K562 (cell line): ENCODE results near the gene DOP1A. TPM values are rescaled to one million over a fixed set of nuclear protein-coding genes. Genes with fewer than 3 reads are reported as not detected.

ENCODE experiments used
- CREBBP ChIP-seq: IDR thresholded peaks from one replicate; pipeline ENCODE4 v1.6.1; 2012; ENCODE audit warnings: low read depth, mild to moderate bottlenecking, control low read depth, inconsistent platforms, low read length
- CUX1 ChIP-seq: fragments of 200-800 bp; sonication (Bioruptor generic); IDR thresholded peaks from 2 replicates; pipeline ENCODE4 v1.6.1; 2016; ENCODE audit warnings: missing genetic modification characterization, missing compliant biosample characterization
- E2F4 ChIP-seq: sonication (generic); formaldehyde crosslinking; IDR thresholded peaks from 2 replicates; pipeline ENCODE4 v1.8.0; 2022; ENCODE audit warnings: mild to moderate bottlenecking, low read depth, missing genetic modification reagents
- HCFC1 ChIP-seq: IDR thresholded peaks from 2 replicates; pipeline ENCODE4 v1.6.1; 2012; ENCODE audit warnings: low read depth, low read length, improper control_type of control experiment
- HNRNPH1 ChIP-seq: fragments of 200-400 bp; formaldehyde crosslinking; optimal IDR thresholded peaks from 2 replicates; pipeline ENCODE3; 2017; ENCODE audit warnings: low read depth, mild to moderate bottlenecking, low read length, moderate library complexity
- KAT8 ChIP-seq: fragments of 450-650 bp; IDR thresholded peaks from 2 replicates; pipeline ENCODE4 v1.6.1; 2016; ENCODE audit warnings: low read depth, mild to moderate bottlenecking
- MCM5 ChIP-seq: fragments of 450-650 bp; IDR thresholded peaks from 2 replicates; pipeline ENCODE4 v1.6.1; 2016; ENCODE audit warnings: low read depth
- MYC ChIP-seq, 2 experiments: fragments of 250-450 bp in 1 of 2; sonication (Bioruptor Pico) in 1 of 2; IDR thresholded peaks; 2 replicates each; pipeline versions ENCODE4 v1.5.1 to v1.6.1; 2012 to 2021; ENCODE audit warnings: low read depth in 2 of 2, borderline replicate concordance in 1 of 2, improper control_type of control experiment in 1 of 2, low read length in 1 of 2, mild to moderate bottlenecking in 1 of 2, moderate library complexity in 1 of 2
- RB1 ChIP-seq: fragments of 450-650 bp; IDR thresholded peaks from 2 replicates; pipeline ENCODE4 v1.6.1; 2017; ENCODE audit warnings: low read depth, mild to moderate bottlenecking
- SLC30A9 ChIP-seq: fragments of 250-450 bp; sonication (Bioruptor Pico); IDR thresholded peaks from 2 replicates; pipeline ENCODE4 v1.8.0; 2022; ENCODE audit warnings: mild to moderate bottlenecking, moderate library complexity
- WHSC1 ChIP-seq: IDR thresholded peaks from one replicate; pipeline ENCODE4 v1.6.1; 2012; ENCODE audit warnings: low read length, control low read depth, inconsistent platforms
- ZBTB11 ChIP-seq, 3 experiments: fragments of 200-800 bp in 1 of 3; fragments of 250-450 bp in 1 of 3; fragments of 450-650 bp in 1 of 3; sonication (Bioruptor Pico) in 1 of 3; sonication (Bioruptor generic) in 1 of 3; formaldehyde crosslinking in 1 of 3; IDR thresholded peaks; 2 replicates each; pipeline versions ENCODE4 v1.6.1 to v1.8.0; 2016 to 2022; ENCODE audit warnings: mild to moderate bottlenecking in 2 of 3, missing genetic modification characterization in 2 of 3, missing compliant biosample characterization in 1 of 3, moderate library complexity in 1 of 3
- ZC3H8 ChIP-seq: fragments of 450-650 bp; IDR thresholded peaks from 2 replicates; pipeline ENCODE4 v1.6.1; 2017
- ZFP91 ChIP-seq: sonication (generic); formaldehyde crosslinking; IDR thresholded peaks from 2 replicates; pipeline ENCODE4 v1.8.0; 2022; ENCODE audit warnings: mild to moderate bottlenecking, missing genetic modification reagents
- ZNF253 ChIP-seq: fragments of 250-450 bp; sonication (Bioruptor Pico); conservative IDR thresholded peaks from 2 replicates; pipeline ENCODE4 v1.6.1; 2021; ENCODE audit warnings: mild to moderate bottlenecking
- polyA plus RNA-seq, 8 experiments: library from polyadenylated mRNA; depleted of rRNA in 4 of 8; stranded (reverse) in 5 of 8; unstranded in 3 of 8; fragments of >200 nt; fragmentation: Nextera tagmentation in 2 of 8; fragmentation: Illumina TruSeq in 1 of 8; extraction: Ambion mirVana in 2 of 8; extraction: Trizol in 1 of 8; gene quantifications; 2 replicates each; pipeline versions ENCODE4 v1.2.1 to v1.2.3, GENCODE V29; 2011 to 2014; ENCODE audit warnings: inconsistent platforms in 1 of 8, missing spikeins in 1 of 8
- total RNA-seq, 7 experiments: library from RNA; depleted of rRNA in 6 of 7; stranded (reverse); fragments of >200 nt in 6 of 7; fragmentation: Illumina TruSeq in 2 of 7; extraction: Trizol in 2 of 7; gene quantifications; 2 replicates each; pipeline versions ENCODE4 v1.2.1 to v1.2.3, GENCODE V29; 2011 to 2021; ENCODE audit warnings: low replicate concordance in 1 of 7

DOP1A gene
- total and polyA plus RNA-seq, 9 of the 15 experiments (the other 6 are each of a cell fraction or from before 2014, with no cell fraction given), result 0.75 to 10.5 (median 4.4) TPM

- TF ChIP-seq CUX1 (CRISPR knock-in tag) (no peak), WHSC1 (no peak), CREBBP (no peak), MYC (IDR thresholded peaks at IDR 0.05; ENCODE audit: low read depth, low read length) (peak; percentile 41; the same call in 1 of the 2 replicates), MYC (CRISPR knock-in tag; IDR thresholded peaks at IDR 0.05; ENCODE audit: borderline replicate concordance, low read depth) (no peak), HCFC1 (no peak; the same call in 1 of the 2 replicates), ZFP91 (CRISPR knock-in tag) (no peak), KAT8 (no peak), HNRNPH1 (no peak), MCM5 (no peak), E2F4 (CRISPR knock-in tag) (peak; percentile 64; the same call in 1 of the 2 replicates), ZC3H8 (no peak), RB1 (peak; percentile 43), ZNF253 (CRISPR knock-in tag) (no peak), SLC30A9 (CRISPR knock-in tag) (no peak), ZBTB11 (CRISPR knock-in tag; IDR thresholded peaks at IDR 0.05) (no peak)
These were observed 125.6 kb downstream of the DOP1A start, which contains the start of the genes PGM3 and RWDD2A (continued) for GRCh38 chr6:83192871-83193746.
